ENCODE results near the gene TNPO2.
A peak's percentile ranks its signal among the peaks of the same experiment; 100 is the strongest.

TNPO2 gene

DNA sequence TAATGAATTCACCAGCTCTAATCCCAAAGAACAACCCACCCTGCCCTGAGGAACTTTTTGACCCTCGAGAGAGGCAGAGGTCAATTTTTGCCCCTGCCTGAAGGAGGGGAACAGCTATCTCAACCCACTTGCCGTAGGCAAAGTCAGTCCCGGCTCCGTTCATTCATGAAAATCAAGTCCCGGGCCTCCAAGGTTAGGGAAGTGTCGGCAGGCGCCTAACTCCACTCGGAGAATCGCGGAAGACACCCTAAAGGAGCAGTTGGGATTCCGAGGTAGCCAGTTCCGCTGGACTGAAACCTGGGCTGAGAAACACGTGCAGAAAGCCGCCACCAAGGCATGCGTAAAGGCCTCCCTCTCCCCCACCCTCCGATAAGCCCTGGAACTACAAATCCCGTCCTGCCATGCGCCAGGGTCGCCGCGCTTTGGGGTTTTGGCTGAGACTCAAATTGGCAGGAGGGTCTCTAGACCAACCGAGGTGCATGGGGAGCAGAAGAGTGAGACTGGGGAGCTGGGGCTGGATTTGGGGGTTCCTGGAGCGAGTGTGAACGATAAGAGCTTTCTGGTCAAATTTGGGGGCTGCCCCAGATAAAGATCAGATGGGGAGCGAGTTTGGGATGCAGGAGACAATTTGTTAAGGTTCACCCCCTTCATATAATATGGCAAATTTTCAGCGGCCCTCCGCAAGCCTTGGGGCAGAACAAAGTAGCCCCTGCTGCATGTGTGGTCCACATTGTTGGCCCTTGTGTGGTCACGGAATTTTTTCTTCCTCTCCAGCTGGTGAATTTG, at the start of gene TNPO2:
TNPO2 (minus strand) TSS at position 292 of the 786 bp plus-strand sequence. CDS start 2,955 bp downstream, outside the sequence.
- no peaks in the 10 kb centered on the region for H3K27me3 Mint-ChIP-seq
- H3K36me3 Mint-ChIP-seq = peaks cover 29% of the 10 kb centered on the region
- peak within 1 kb of the TSS; percentile 90 for H3K4me3 Mint-ChIP-seq
- ATAC-seq = peak; percentile 70
- peak within 1 kb of the TSS; percentile 77 for H3K27ac Mint-ChIP-seq
- peaks cover 59% of the 10 kb centered on the region for H3K4me1 Mint-ChIP-seq
- no peaks in the 10 kb centered on the region for H3K9me3 Mint-ChIP-seq

GRCh38 chr19:12772323-12772722, 48.6 kb upstream of the TNPO2 start:
- Mint-ChIP-seq H3K27me3 (no peaks in the 10 kb centered on the region), H3K4me3 (no peak overlapping the region), H3K27ac (no peak overlapping the region), H3K9me3 (no peaks in the 10 kb centered on the region), H3K4me1 (peaks cover 22% of the 10 kb centered on the region), H3K36me3 (no peaks in the 10 kb centered on the region)
- ATAC-seq = no peak

DNA sequence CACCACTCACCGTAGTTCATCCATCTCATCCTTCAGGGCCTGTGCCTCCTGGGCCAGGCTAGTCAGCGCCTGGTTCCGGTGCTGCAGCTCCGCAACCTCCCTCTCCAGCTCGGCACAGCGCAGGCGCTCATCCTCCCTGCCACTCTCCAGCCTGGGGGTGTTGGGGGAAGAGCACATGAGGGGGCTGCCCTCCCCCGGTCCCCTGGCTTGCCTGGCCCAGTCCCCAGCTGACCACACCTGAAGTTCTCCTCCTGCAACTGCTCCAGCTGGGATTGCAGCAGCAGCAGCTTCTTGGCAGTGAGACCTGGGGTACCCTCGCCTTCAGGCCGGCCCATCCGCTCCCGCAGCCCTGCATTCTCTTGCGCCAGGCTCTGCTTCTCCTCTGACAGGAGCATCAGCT, 47.2 kb upstream of the TNPO2 start:
- Mint-ChIP-seq H3K4me3 (no peak overlapping the region), H3K4me1 (peaks cover 25% of the 10 kb centered on the region), H3K36me3 (no peaks in the 10 kb centered on the region), H3K9me3 (no peaks in the 10 kb centered on the region), H3K27me3 (no peaks in the 10 kb centered on the region), H3K27ac (no peak overlapping the region)
- no peak for ATAC-seq

- Mint-ChIP-seq H3K4me1 (peaks cover 27% of the 10 kb centered on the region), H3K36me3 (peaks cover 6% of the 10 kb centered on the region), H3K27ac (no peak overlapping the region), H3K9me3 (no peaks in the 10 kb centered on the region), H3K4me3 (peak overlapping the region; percentile 59), H3K27me3 (no peaks in the 10 kb centered on the region)
- ATAC-seq = peak; percentile 86
Observed at GRCh38 chr19:12769689-12770088, 46.0 kb upstream of the TNPO2 start.

- Mint-ChIP-seq H3K4me1 (peaks cover 21% of the 10 kb centered on the region), H3K36me3 (peaks cover 13% of the 10 kb centered on the region), H3K4me3 (no peak overlapping the region), H3K9me3 (no peaks in the 10 kb centered on the region), H3K27me3 (no peaks in the 10 kb centered on the region), H3K27ac (no peak overlapping the region)
- no peak for ATAC-seq
Observed at GRCh38 chr19:12767666-12768065, 43.9 kb upstream of the TNPO2 start.

GRCh38 chr19:12767150-12767549, 43.4 kb upstream of the TNPO2 start:
- Mint-ChIP-seq H3K4me3 (no peak overlapping the region), H3K27me3 (no peaks in the 10 kb centered on the region), H3K9me3 (no peaks in the 10 kb centered on the region), H3K4me1 (peaks cover 21% of the 10 kb centered on the region), H3K27ac (no peak overlapping the region), H3K36me3 (peaks cover 13% of the 10 kb centered on the region)
- ATAC-seq = no peak

GRCh38 chr19:12766051-12766521, 42.4 kb upstream of the TNPO2 start:
- Mint-ChIP-seq H3K27me3 (no peaks in the 10 kb centered on the region), H3K9me3 (no peaks in the 10 kb centered on the region), H3K4me3 (peak overlapping the region; percentile 62), H3K27ac (no peak overlapping the region), H3K36me3 (peaks cover 13% of the 10 kb centered on the region), H3K4me1 (peaks cover 21% of the 10 kb centered on the region)
- peak; percentile 83 for ATAC-seq

DNA sequence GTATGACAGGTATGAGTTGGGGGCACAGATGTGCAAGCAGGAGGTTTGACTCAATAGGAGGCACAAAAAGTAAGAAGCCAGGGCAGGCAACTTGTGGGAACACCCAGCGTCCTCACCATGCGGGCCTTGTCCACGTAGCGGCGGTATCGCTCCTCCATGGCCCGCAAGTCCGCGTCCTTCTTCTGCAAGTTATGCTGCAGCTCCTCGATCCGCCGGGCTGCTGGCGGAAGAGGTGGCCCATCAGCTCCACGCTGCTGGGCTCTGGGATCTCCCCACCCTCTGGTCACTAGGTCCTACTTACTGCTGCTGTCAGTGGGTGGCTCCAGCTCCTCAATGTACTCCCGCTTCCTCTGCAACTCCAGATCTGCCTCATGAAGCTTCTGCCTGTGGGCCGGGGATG, 41.0 kb upstream of the TNPO2 start:
- Mint-ChIP-seq H3K36me3 (peaks cover 13% of the 10 kb centered on the region), H3K27me3 (no peaks in the 10 kb centered on the region), H3K9me3 (no peaks in the 10 kb centered on the region), H3K27ac (no peak overlapping the region), H3K4me1 (peaks cover 13% of the 10 kb centered on the region), H3K4me3 (no peak overlapping the region)
- no peak for ATAC-seq

- Mint-ChIP-seq H3K4me1 (peaks cover 7% of the 10 kb centered on the region), H3K36me3 (peaks cover 13% of the 10 kb centered on the region), H3K27ac (no peak overlapping the region), H3K4me3 (no peak overlapping the region), H3K27me3 (peaks cover 11% of the 10 kb centered on the region), H3K9me3 (no peaks in the 10 kb centered on the region)
- ATAC-seq = no peak
Observed at GRCh38 chr19:12763100-12763499, 39.4 kb upstream of the TNPO2 start.

DNA sequence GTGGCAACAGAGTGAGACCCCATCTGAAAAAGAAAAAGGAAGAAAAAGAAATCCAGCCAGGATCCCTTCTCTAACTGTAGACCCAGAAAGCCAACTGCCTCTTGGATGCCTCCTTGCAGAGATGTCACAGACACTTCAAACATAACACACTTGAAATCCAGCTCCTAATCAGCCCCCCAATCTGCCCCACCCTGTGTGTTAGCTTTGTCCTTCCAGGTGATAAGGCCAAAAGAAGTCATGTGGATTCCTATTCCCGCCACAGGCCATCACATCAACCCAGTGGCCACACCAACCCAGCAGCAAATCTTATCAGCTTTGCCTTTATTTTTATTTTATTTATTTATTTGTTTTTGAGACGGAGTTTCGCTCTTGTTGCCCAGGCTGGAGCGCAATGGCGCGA, 36.0 kb upstream of the TNPO2 start:
- no peaks in the 10 kb centered on the region for H3K4me1 Mint-ChIP-seq
- H3K27me3 Mint-ChIP-seq = peaks cover 43% of the 10 kb centered on the region
- no peak overlapping the region for H3K27ac Mint-ChIP-seq
- no peaks in the 10 kb centered on the region for H3K9me3 Mint-ChIP-seq
- peaks cover 6% of the 10 kb centered on the region for H3K36me3 Mint-ChIP-seq
- H3K4me3 Mint-ChIP-seq = no peak overlapping the region
- no peak for ATAC-seq

GRCh38 chr19:12757544-12758274, 34.0 kb upstream of the TNPO2 start:
- no peaks in the 10 kb centered on the region for H3K9me3 Mint-ChIP-seq
- peaks cover 63% of the 10 kb centered on the region for H3K27me3 Mint-ChIP-seq
- H3K4me1 Mint-ChIP-seq = no peaks in the 10 kb centered on the region
- peak overlapping the region; percentile 15 for H3K4me3 Mint-ChIP-seq
- no peaks in the 10 kb centered on the region for H3K36me3 Mint-ChIP-seq
- ATAC-seq = peak; percentile 75
- no peak overlapping the region for H3K27ac Mint-ChIP-seq

DNA sequence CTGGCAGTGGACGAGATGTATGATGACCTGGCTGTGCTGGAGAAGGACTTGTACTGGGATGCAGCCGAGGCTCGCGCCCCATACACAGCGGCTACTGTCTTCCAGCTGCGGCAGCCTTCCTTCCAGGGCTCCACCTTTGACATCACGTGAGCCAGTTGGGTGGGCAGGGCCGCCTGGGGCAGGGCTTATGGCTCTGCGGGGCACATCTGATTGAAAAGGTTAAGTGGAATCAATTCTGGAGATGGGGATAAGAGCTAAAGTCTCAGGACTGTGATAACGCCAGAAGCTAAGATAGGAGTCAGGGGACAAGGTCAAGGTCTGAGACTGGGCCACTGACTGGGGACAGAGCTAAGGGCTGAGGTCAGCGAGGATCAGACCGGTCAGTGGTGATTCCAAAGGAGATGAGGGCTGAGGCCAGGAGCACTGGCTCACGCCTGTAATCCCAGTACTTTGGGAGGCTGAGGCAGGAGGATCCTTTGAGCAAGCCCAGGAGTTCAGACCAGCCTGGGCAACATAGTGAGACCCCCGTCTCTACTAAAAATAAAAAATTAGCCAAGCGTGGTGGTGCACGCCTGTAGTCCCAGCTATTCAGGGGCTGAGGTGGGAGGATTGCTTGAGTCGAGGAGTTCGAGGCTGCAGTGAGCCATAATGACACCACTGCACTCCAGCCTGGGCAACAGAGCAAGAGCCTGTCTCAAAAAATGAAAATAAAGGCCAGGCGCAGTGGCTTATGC, 32.6 kb upstream of the TNPO2 start:
- Mint-ChIP-seq H3K27me3 (peaks cover 76% of the 10 kb centered on the region), H3K4me3 (no peak overlapping the region), H3K4me1 (no peaks in the 10 kb centered on the region), H3K9me3 (no peaks in the 10 kb centered on the region), H3K27ac (no peak overlapping the region), H3K36me3 (no peaks in the 10 kb centered on the region)
- ATAC-seq = no peak

DNA sequence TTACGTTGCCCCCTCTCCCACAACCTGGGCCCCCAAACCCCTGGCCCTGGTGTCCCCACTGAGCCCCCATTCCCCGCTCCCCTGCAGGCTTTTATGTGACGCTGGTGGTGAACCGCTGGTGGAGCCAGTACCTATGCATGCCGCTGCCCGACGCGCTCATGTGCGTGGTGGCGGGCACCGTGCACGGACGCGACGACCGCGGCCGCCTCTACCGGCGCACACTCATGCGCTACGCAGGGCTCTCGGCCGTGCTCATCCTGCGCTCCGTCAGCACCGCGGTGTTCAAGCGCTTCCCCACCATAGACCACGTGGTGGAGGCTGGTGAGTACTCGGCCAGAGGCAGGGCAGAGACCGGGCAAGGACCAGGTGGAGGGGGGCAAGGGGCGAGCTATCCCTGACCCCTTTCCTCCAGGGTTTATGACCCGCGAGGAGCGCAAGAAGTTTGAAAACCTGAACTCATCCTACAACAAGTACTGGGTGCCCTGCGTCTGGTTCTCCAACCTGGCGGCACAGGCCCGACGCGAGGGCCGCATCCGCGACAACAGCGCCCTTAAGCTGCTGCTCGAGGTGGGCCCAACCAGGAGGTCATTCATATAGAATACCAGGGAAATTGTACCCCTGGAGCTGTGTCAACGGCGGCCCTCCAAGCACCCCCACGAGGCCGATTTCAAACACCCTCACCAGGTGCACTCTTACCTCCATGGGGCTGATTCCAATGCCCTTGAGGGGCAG, 30.9 kb upstream of the TNPO2 start:
- Mint-ChIP-seq H3K36me3 (no peaks in the 10 kb centered on the region), H3K4me1 (peaks cover 5% of the 10 kb centered on the region), H3K27me3 (peaks cover 91% of the 10 kb centered on the region), H3K27ac (no peak overlapping the region), H3K4me3 (no peak overlapping the region), H3K9me3 (no peaks in the 10 kb centered on the region)
- ATAC-seq = no peak

- H3K4me3 Mint-ChIP-seq = no peak overlapping the region
- peaks cover 12% of the 10 kb centered on the region for H3K4me1 Mint-ChIP-seq
- peaks cover 76% of the 10 kb centered on the region for H3K27me3 Mint-ChIP-seq
- H3K36me3 Mint-ChIP-seq = peaks cover 14% of the 10 kb centered on the region
- H3K27ac Mint-ChIP-seq = no peak overlapping the region
- ATAC-seq = no peak
- peaks cover 5% of the 10 kb centered on the region for H3K9me3 Mint-ChIP-seq
Observed at GRCh38 chr19:12752056-12752781, 28.5 kb upstream of the TNPO2 start.
